ENCODE results near the gene CARMIL1.
A peak's percentile ranks its signal among the peaks of the same experiment; 100 is the strongest.

The CARMIL1 gene

GRCh38 chr6:25316626-25317025 lies 37.5 kb downstream of the CARMIL1 start (continued):
- no peak for TF ChIP-seq ZNF114 (tag by site-specific recombination; IDR thresholded peaks at IDR 0.05)
- TF ChIP-seq ZNF610 (tag by site-specific recombination; IDR thresholded peaks at IDR 0.05; ENCODE audit: borderline replicate concordance): no peak
- TF ChIP-seq ZNF10 (tag by site-specific recombination; IDR thresholded peaks at IDR 0.05): no peak
- TF ChIP-seq ZSCAN16 (tag by site-specific recombination; IDR thresholded peaks at IDR 0.05): no peak
- TF ChIP-seq PATZ1 (tag by site-specific recombination; IDR thresholded peaks at IDR 0.05): no peak

- TF ChIP-seq ZNF366 (tag by site-specific recombination; conservative IDR thresholded peaks at IDR 0.05) (no peak), ZNF623 (tag by site-specific recombination; IDR thresholded peaks at IDR 0.05) (no peak), ZNF292 (tag by site-specific recombination; IDR thresholded peaks at IDR 0.05; ENCODE audit: borderline replicate concordance, low read depth) (no peak), ZNF830 (tag by site-specific recombination; IDR thresholded peaks at IDR 0.05; ENCODE audit: low read depth) (no peak), REPIN1 (tag by site-specific recombination; IDR thresholded peaks at IDR 0.05; ENCODE audit: low read depth) (no peak)
- ChIA-PET POLR2A (no interaction called here), CTCF (interaction anchor here (0.5 kb wide), 1 partner anchor 46 kb away, joined by 3 read pairs; no protein-coding TSS in a partner anchor)
- no peaks in the 10 kb centered on the region for H3K9me3 ChIP-seq (ENCODE audit: control insufficient read depth, insufficient read depth, low read depth, low read length)
- H3K27ac ChIP-seq (ENCODE audit: extremely low read depth, low read depth, low read length): no peak overlapping the region
- no peaks in the 10 kb centered on the region for H3K4me1 ChIP-seq (ENCODE audit: control insufficient read depth, insufficient read depth, low read length)
- H3K4me3 ChIP-seq (ENCODE audit: low read depth, low read length): no peak overlapping the region
- H3K36me3 ChIP-seq (ENCODE audit: control insufficient read depth in 2 of 2, insufficient read depth in 1 of 2, low read length in 2 of 2): no peaks in the 10 kb centered on the region
These were observed 39.4 kb downstream of the CARMIL1 start for GRCh38 chr6:25318589-25318988.

DNA sequence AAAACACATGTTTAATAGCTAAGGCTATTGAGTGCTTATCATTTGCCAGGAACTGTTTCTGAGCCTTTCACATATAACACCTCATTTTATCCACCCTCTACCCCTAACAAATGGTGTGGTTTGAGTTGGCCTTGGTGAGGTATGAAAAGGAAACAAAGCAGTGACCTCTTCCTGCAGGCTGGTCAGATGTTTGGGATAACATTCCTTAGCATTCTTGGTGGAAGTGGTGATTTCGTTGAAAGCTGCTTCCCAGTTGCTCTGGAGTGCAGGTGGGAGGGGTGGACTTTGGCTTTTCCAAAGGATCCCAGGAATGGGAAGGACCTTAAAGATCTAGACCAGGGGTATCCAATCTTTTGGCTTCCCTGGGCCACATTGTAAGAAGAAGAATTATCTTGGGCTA lies 41.3 kb downstream of the CARMIL1 start:
- ChIA-PET CTCF (no interaction called here), POLR2A (no interaction called here)
- TF ChIP-seq ZBTB10 (tag by site-specific recombination; IDR thresholded peaks at IDR 0.05) (no peak), ZNF121 (tag by site-specific recombination; IDR thresholded peaks at IDR 0.05) (no peak), ZNF747 (tag by site-specific recombination; IDR thresholded peaks at IDR 0.05) (no peak), KLF9 (tag by site-specific recombination; IDR thresholded peaks at IDR 0.05; ENCODE audit: low read depth) (no peak), ZNF600 (tag by site-specific recombination; IDR thresholded peaks at IDR 0.05) (0 out of 2 replicates have a peak, but pooled peaks have one; percentile 36)
- no peaks in the 10 kb centered on the region for H3K36me3 ChIP-seq (ENCODE audit: control insufficient read depth in 2 of 2, insufficient read depth in 1 of 2, low read length in 2 of 2)
- H3K4me3 ChIP-seq (ENCODE audit: low read depth, low read length): no peak overlapping the region
- H3K4me1 ChIP-seq (ENCODE audit: control insufficient read depth, insufficient read depth, low read length): 0 out of 2 replicates have a peak, but pooled peaks cover 5% of the 10 kb centered on the region
- H3K27ac ChIP-seq (ENCODE audit: extremely low read depth, low read depth, low read length): no peak overlapping the region
- no peaks in the 10 kb centered on the region for H3K9me3 ChIP-seq (ENCODE audit: control insufficient read depth, insufficient read depth, low read depth, low read length)

DNA sequence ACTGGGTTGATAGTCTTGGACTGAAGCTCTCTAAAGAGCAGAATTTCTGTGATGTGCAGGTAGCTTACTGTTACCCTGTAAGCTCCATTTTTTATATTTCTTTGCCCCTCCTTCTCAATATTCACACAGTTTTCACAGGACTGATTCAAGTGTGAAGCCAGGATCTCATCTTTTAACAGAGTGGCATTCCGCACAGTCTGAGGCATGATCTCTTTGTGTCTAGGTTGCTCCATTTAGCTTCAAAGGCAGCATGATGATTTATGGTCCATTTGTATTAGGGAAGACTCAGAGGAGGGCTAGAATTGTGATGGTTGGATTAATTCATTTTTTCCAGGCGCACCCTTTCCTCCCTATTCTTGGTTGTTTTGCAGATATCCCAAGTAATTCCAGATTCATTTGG lies 43.5 kb downstream of the CARMIL1 start:
- no peaks in the 10 kb centered on the region for H3K9me3 ChIP-seq (ENCODE audit: control insufficient read depth, insufficient read depth, low read depth, low read length)
- no peak overlapping the region for H3K4me3 ChIP-seq (ENCODE audit: low read depth, low read length)
- no peaks in the 10 kb centered on the region for H3K36me3 ChIP-seq (ENCODE audit: control insufficient read depth in 2 of 2, insufficient read depth in 1 of 2, low read length in 2 of 2)
- H3K4me1 ChIP-seq (ENCODE audit: control insufficient read depth, insufficient read depth, low read length): 0 out of 2 replicates have a peak, but pooled peaks cover 5% of the 10 kb centered on the region
- POLR2A ChIA-PET: no interaction called here
- TF ChIP-seq ZNF146 (tag by site-specific recombination; IDR thresholded peaks at IDR 0.05) (no peak), GLI4 (tag by site-specific recombination; IDR thresholded peaks at IDR 0.05) (no peak), KLF7 (tag by site-specific recombination; IDR thresholded peaks at IDR 0.05; ENCODE audit: borderline replicate concordance) (no peak), ZNF707 (tag by site-specific recombination; IDR thresholded peaks at IDR 0.05) (no peak), ZNF596 (tag by site-specific recombination; IDR thresholded peaks at IDR 0.05) (no peak), ZNF626 (tag by site-specific recombination; IDR thresholded peaks at IDR 0.05) (no peak), MZF1 (tag by site-specific recombination; IDR thresholded peaks at IDR 0.05; ENCODE audit: borderline replicate concordance) (no peak)
- TF ChIP-seq, protein P1, sequence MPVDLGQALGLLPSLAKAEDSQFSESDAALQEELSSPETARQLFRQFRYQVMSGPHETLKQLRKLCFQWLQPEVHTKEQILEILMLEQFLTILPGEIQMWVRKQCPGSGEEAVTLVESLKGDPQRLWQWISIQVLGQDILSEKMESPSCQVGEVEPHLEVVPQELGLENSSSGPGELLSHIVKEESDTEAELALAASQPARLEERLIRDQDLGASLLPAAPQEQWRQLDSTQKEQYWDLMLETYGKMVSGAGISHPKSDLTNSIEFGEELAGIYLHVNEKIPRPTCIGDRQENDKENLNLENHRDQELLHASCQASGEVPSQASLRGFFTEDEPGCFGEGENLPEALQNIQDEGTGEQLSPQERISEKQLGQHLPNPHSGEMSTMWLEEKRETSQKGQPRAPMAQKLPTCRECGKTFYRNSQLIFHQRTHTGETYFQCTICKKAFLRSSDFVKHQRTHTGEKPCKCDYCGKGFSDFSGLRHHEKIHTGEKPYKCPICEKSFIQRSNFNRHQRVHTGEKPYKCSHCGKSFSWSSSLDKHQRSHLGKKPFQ (tag by site-specific recombination; IDR thresholded peaks at IDR 0.05): peak; percentile 50; the same call in 1 of the 2 replicates
- TF ChIP-seq, protein P2, sequence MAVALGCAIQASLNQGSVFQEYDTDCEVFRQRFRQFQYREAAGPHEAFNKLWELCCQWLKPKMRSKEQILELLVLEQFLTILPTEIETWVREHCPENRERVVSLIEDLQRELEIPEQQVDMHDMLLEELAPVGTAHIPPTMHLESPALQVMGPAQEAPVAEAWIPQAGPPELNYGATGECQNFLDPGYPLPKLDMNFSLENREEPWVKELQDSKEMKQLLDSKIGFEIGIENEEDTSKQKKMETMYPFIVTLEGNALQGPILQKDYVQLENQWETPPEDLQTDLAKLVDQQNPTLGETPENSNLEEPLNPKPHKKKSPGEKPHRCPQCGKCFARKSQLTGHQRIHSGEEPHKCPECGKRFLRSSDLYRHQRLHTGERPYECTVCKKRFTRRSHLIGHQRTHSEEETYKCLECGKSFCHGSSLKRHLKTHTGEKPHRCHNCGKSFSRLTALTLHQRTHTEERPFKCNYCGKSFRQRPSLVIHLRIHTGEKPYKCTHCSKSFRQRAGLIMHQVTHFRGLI (tag by site-specific recombination; IDR thresholded peaks at IDR 0.05): no peak
- no peak overlapping the region for H3K27ac ChIP-seq (ENCODE audit: extremely low read depth, low read depth, low read length)
- CTCF ChIA-PET: interaction anchor here (0.6 to 1.3 kb wide), 5 partner anchors 10 to 167 kb away, joined by 3 to 5 read pairs (median 3); no protein-coding TSS in a partner anchor
